Measurements from ENCODE around the gene RBM34. TPM values are rescaled to one million over a fixed set of nuclear protein-coding genes. Genes with fewer than 3 reads are reported as not detected.

The RBM34 gene
- total and polyA plus RNA-seq, 8 donors, result 9.8 to 79.7 (median 56.7) TPM; not detected in 1

GRCh38 chr1:235111107-235111506, 49.9 kb downstream of the RBM34 start:
- 84 to 99% (median 93%) methylated on average over 3 of the region's 3 CpGs for WGBS, 5 donors
- no peak overlapping the region for H3K27ac ChIP-seq
- no peak for TF ChIP-seq EP300 (IDR thresholded peaks at IDR 0.05)
- TF ChIP-seq POLR2A (IDR thresholded peaks at IDR 0.05), result no peak
- TF ChIP-seq POLR2AphosphoS5 (IDR thresholded peaks at IDR 0.05), result no peak
- TF ChIP-seq, protein P1, sequence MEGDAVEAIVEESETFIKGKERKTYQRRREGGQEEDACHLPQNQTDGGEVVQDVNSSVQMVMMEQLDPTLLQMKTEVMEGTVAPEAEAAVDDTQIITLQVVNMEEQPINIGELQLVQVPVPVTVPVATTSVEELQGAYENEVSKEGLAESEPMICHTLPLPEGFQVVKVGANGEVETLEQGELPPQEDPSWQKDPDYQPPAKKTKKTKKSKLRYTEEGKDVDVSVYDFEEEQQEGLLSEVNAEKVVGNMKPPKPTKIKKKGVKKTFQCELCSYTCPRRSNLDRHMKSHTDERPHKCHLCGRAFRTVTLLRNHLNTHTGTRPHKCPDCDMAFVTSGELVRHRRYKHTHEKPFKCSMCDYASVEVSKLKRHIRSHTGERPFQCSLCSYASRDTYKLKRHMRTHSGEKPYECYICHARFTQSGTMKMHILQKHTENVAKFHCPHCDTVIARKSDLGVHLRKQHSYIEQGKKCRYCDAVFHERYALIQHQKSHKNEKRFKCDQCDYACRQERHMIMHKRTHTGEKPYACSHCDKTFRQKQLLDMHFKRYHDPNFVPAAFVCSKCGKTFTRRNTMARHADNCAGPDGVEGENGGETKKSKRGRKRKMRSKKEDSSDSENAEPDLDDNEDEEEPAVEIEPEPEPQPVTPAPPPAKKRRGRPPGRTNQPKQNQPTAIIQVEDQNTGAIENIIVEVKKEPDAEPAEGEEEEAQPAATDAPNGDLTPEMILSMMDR (IDR thresholded peaks at IDR 0.05), result no peak
- no peaks in the 10 kb centered on the region for H3K9me3 ChIP-seq
- DNase-seq, result no peak
- no peaks in the 10 kb centered on the region for H3K27me3 ChIP-seq
- H3K4me3 ChIP-seq, result no peak overlapping the region
- no peaks in the 10 kb centered on the region for H3K4me1 ChIP-seq
- intact Hi-C loops (cut with DNase I; ENCODE audit: low total_unique reads), result no loop called here
- H3K36me3 ChIP-seq, result peaks cover 39 to 90% (median 87%) of the 10 kb centered on the region in 4 donors

GRCh38 chr1:235108876-235109275, 52.2 kb downstream of the RBM34 start:
- Histone ChIP-seq H3K9me3 (no peaks in the 10 kb centered on the region), H3K4me3 (no peak overlapping the region), H3K27ac (no peak overlapping the region), H3K4me1 (peaks cover 7 to 12% (median 8%) of the 10 kb centered on the region in 4 donors), H3K27me3 (no peaks in the 10 kb centered on the region), H3K36me3 (peaks cover 29 to 68% (median 65%) of the 10 kb centered on the region in 4 donors)
- TF ChIP-seq EP300 (IDR thresholded peaks at IDR 0.05), result no peak
- no peak for TF ChIP-seq POLR2AphosphoS5 (IDR thresholded peaks at IDR 0.05)
- TF ChIP-seq, protein P1 (IDR thresholded peaks at IDR 0.05), result no peak
- no peak for TF ChIP-seq POLR2A (IDR thresholded peaks at IDR 0.05)
- WGBS, 5 donors, result 90 to 95% (median 92%) methylated on average over 11 of the region's 11 CpGs
- no peak for DNase-seq
- intact Hi-C loops (cut with DNase I; ENCODE audit: low total_unique reads), result loop anchor here (10.0 kb wide), 1 partner anchor 306 kb away; no protein-coding TSS in a partner anchor

GRCh38 chr1:235108185-235108593, 52.9 kb downstream of the RBM34 start:
- no peak overlapping the region for H3K27ac ChIP-seq
- no peak for DNase-seq
- H3K36me3 ChIP-seq, result peaks cover 27 to 61% (median 58%) of the 10 kb centered on the region in 4 donors
- H3K4me3 ChIP-seq, result no peak overlapping the region
- TF ChIP-seq, protein P1 (IDR thresholded peaks at IDR 0.05), result no peak
- no peak for TF ChIP-seq POLR2A (IDR thresholded peaks at IDR 0.05)
- TF ChIP-seq EP300 (IDR thresholded peaks at IDR 0.05), result no peak
- no peak for TF ChIP-seq POLR2AphosphoS5 (IDR thresholded peaks at IDR 0.05)
- no peaks in the 10 kb centered on the region for H3K27me3 ChIP-seq
- peaks cover 9 to 15% (median 10%) of the 10 kb centered on the region in 4 donors for H3K4me1 ChIP-seq
- H3K9me3 ChIP-seq, result no peaks in the 10 kb centered on the region
- WGBS, 5 donors, result 94 to 100% (median 96%) methylated on average over 1 of the region's 1 CpG
- intact Hi-C loops (cut with DNase I; ENCODE audit: low total_unique reads), result loop anchor here (10.0 kb wide), 1 partner anchor 307 kb away; no protein-coding TSS in a partner anchor

GRCh38 chr1:235107368-235108184, 53.5 kb downstream of the RBM34 start:
- Histone ChIP-seq H3K27ac (no peak overlapping the region), H3K27me3 (no peaks in the 10 kb centered on the region), H3K4me3 (no peak overlapping the region), H3K36me3 (peaks cover 23 to 55% (median 52%) of the 10 kb centered on the region in 4 donors), H3K9me3 (no peaks in the 10 kb centered on the region), H3K4me1 (peaks cover 9 to 15% (median 10%) of the 10 kb centered on the region in 4 donors)
- DNase-seq, result no peak
- intact Hi-C loops (cut with DNase I; ENCODE audit: low total_unique reads), result loop anchor here (10.0 kb wide), 1 partner anchor 307 kb away; no protein-coding TSS in a partner anchor
- 84 to 94% (median 93%) methylated on average over 16 of the region's 16 CpGs for WGBS, 5 donors
- no peak for TF ChIP-seq POLR2AphosphoS5 (IDR thresholded peaks at IDR 0.05)
- no peak for TF ChIP-seq POLR2A (IDR thresholded peaks at IDR 0.05)
- TF ChIP-seq EP300 (IDR thresholded peaks at IDR 0.05), result no peak
- TF ChIP-seq, protein P1 (IDR thresholded peaks at IDR 0.05), result no peak

Measured in stomach (tissue), 9 donors.